Caco-2 (cell line): ENCODE measurements around the gene ZYG11B. TPM values are rescaled to one million over a fixed set of nuclear protein-coding genes. Genes with fewer than 3 reads are reported as not detected.
A peak's percentile ranks its signal among the peaks of the same experiment; 100 is the strongest.
"Not testable (repeated sequence)": the region's sequence is repeated elsewhere in the genome, so short reads cannot be mapped to it uniquely, and the experiment has no call there.

ENCODE experiments used
- BruUV-seq: library from RNA; stranded (reverse); fragments of 400-500 nt; replicated peaks from 2 replicates; lab custom pipeline; 2021; lab: Mats Ljungman, UMichigan
- CTCF ChIA-PET: fragments of 300-600 bp; sonication (Branson Sonifier 250); formaldehyde crosslinking; loops from one replicate; lab custom pipeline; 2022; ENCODE audit warnings: antibody characterized with exemption; lab: Charles Lee
- POLR2A ChIA-PET: fragments of 300-600 bp; sonication (Branson Sonifier 250); formaldehyde crosslinking; loops from one replicate; lab custom pipeline; 2022; ENCODE audit warnings: antibody characterized with exemption; lab: Charles Lee
- DNase-seq, 2 experiments: peaks; one replicate each; pipeline versions ENCODE4 v3.0.0 to v3.0.0-alpha.2; 2020 to 2022
- H3K27me3 ChIP-seq: replicated peaks from 2 replicates; pipeline ENCODE4 v1.6.0; 2011; ENCODE audit warnings: low read length; ENCODE audit not compliant: control insufficient read depth, insufficient read depth
- H3K36me3 ChIP-seq: 2 replicates; pipeline ENCODE4 v1.5.1; 2011; ENCODE audit warnings: low read length; ENCODE audit not compliant: control insufficient read depth, insufficient read depth
- H3K4me1 ChIP-seq: fragments of 250-450 bp; sonication (Bioruptor Pico); 2 replicates; pipeline ENCODE4 v1.5.1; 2020; ENCODE audit warnings: mild to moderate bottlenecking
- H3K4me3 ChIP-seq: 2 replicates; pipeline ENCODE4 v1.5.1; 2011; ENCODE audit warnings: low read depth, mild to moderate bottlenecking, control low read depth, low read length
- H3K9me3 ChIP-seq: fragments of 250-450 bp; sonication (Bioruptor Pico); 2 replicates; pipeline ENCODE4 v1.5.1; 2020; ENCODE audit warnings: mild to moderate bottlenecking, moderate library complexity
- H3K27ac Mint-ChIP-seq: one replicate; pipeline ENCODE4 v1.8.0; 2022; ENCODE audit warnings: mixed read lengths; ENCODE audit not compliant: unreplicated experiment
- H3K27me3 Mint-ChIP-seq: one replicate; pipeline ENCODE4 v1.8.0; 2022; ENCODE audit warnings: mixed read lengths; ENCODE audit not compliant: insufficient read depth, unreplicated experiment
- H3K36me3 Mint-ChIP-seq: one replicate; pipeline ENCODE4 v1.8.0; 2022; ENCODE audit warnings: mild to moderate bottlenecking, mixed read lengths; ENCODE audit not compliant: insufficient read depth, unreplicated experiment
- H3K4me1 Mint-ChIP-seq: one replicate; pipeline ENCODE4 v1.8.0; 2022; ENCODE audit warnings: low read depth, mixed read lengths; ENCODE audit not compliant: unreplicated experiment
- H3K4me3 Mint-ChIP-seq: one replicate; pipeline ENCODE4 v1.8.0; 2022; ENCODE audit warnings: mild to moderate bottlenecking, moderate library complexity, mixed read lengths; ENCODE audit not compliant: unreplicated experiment
- H3K9me3 Mint-ChIP-seq: one replicate; pipeline ENCODE4 v1.8.0; 2022; ENCODE audit warnings: mixed read lengths; ENCODE audit not compliant: unreplicated experiment
- intact Hi-C: fragments of 100-400 bp; cut with micrococcal nuclease; formaldehyde crosslinking; loops from one replicate; pipeline ENCODE4 v1.10.0; 2022; ENCODE audit not compliant: unreplicated experiment
- total RNA-seq: library from RNA; stranded (reverse); gene quantifications from 2 replicates; pipeline ENCODE4 v1.2.3, GENCODE V29; 2022
- TF ChIP-seq, protein P1 (sequence below), 2 experiments: fragments of 200-600 bp in 1 of 2; IDR thresholded peaks; 1 replicate in 1 of 2; 2 replicates in 1 of 2; pipeline versions ENCODE4 v1.5.1 to v1.8.0; 2011 to 2022; ENCODE audit warnings: antibody characterized with exemption in 1 of 2, control low read depth in 1 of 2, inconsistent platforms in 1 of 2, low read depth in 1 of 2, low read length in 1 of 2, mild to moderate bottlenecking in 1 of 2, moderate library complexity in 1 of 2; ENCODE audit not compliant: insufficient read depth in 1 of 2, severe bottlenecking in 1 of 2, unreplicated experiment in 1 of 2

The ZYG11B gene
- total RNA-seq, 1 experiment from 2014 or later: 15.8 TPM

DNA sequence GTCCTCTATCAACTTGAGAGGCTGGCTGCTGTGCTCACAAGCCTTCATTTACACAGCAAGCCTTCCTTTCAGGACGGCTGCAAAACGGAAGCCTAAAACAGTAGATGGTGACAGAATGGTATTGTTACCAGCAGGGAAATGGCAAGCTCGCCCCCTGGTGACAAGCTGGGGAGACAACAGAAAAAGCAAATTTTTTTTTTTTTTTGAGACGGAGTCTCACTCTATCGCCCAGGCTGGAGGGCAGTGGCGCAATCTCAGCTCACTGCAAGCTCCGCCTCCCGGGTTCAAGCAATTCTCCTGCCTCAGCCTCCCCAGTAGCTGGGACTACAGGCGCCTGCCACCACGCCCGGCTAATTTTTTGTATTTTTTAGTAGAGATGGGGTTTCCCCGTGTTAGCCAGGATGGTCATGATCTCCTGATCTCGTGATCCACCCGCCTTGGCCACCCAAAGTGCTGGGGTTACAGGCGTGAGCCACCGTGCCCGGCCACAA is 39.9 kb upstream of the ZYG11B start:
- H3K27me3 ChIP-seq, H3K27me3 Mint-ChIP-seq, H3K4me3 ChIP-seq, H3K9me3 ChIP-seq, H3K4me1 Mint-ChIP-seq, H3K4me1 ChIP-seq, H3K27ac Mint-ChIP-seq, BruUV-seq, H3K9me3 Mint-ChIP-seq, H3K4me3 Mint-ChIP-seq, H3K36me3 ChIP-seq: not testable (repeated sequence)
- TF ChIP-seq, protein P1, sequence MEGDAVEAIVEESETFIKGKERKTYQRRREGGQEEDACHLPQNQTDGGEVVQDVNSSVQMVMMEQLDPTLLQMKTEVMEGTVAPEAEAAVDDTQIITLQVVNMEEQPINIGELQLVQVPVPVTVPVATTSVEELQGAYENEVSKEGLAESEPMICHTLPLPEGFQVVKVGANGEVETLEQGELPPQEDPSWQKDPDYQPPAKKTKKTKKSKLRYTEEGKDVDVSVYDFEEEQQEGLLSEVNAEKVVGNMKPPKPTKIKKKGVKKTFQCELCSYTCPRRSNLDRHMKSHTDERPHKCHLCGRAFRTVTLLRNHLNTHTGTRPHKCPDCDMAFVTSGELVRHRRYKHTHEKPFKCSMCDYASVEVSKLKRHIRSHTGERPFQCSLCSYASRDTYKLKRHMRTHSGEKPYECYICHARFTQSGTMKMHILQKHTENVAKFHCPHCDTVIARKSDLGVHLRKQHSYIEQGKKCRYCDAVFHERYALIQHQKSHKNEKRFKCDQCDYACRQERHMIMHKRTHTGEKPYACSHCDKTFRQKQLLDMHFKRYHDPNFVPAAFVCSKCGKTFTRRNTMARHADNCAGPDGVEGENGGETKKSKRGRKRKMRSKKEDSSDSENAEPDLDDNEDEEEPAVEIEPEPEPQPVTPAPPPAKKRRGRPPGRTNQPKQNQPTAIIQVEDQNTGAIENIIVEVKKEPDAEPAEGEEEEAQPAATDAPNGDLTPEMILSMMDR (IDR thresholded peaks at IDR 0.05; ENCODE audit: insufficient read depth in 1 of 2, low read depth in 1 of 2, low read length in 1 of 2, severe bottlenecking in 1 of 2, unreplicated experiment in 1 of 2): peak; percentile 62 to 81
- ChIA-PET POLR2A (interaction anchor here (0.6 kb wide), 1 partner anchor 46 kb away, joined by 3 read pairs; no protein-coding TSS in a partner anchor), CTCF (interaction anchor here (0.5 to 1.5 kb wide), 8 partner anchors 8 to 282 kb away, joined by 3 to 6 read pairs (median 4); partner anchors contain the start of genes ECHDC2, ORC1, PRPF38A and ZYG11A)
- peak; percentile 45 to 66 for DNase-seq
- peaks cover 48% of the 10 kb centered on the region for H3K36me3 Mint-ChIP-seq
- intact Hi-C loops: loop anchor here (5.0 kb wide), 1 partner anchor 284 kb away; the partner anchor contains the start of genes ORC1 and PRPF38A

DNA sequence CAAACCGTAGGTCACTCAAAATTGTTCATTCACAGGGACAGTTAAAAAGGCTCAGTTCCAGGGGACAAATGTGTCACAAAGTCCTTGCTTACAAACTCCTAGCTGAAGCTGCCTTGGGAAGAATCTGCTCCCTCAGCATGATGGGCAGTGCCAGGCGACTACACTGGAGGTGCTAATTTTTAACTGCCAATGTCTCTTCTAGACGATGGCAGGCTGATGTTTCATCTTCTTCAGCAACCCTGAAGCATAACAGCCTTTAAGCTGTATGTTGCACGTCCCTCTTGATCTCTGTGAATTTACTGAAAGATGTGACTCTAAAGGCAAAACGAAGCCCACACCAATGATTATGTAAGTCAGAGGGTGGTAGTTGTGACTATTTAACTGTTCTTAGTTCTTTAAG is 39.4 kb upstream of the ZYG11B start:
- BruUV-seq: no TSS peak
- CTCF ChIA-PET: interaction anchor here (0.5 to 1.5 kb wide), 7 partner anchors 9 to 283 kb away, joined by 3 to 6 read pairs (median 4); partner anchors contain the start of genes ECHDC2, ORC1 and PRPF38A
- Mint-ChIP-seq H3K36me3 (peaks cover 53% of the 10 kb centered on the region), H3K9me3 (no peaks in the 10 kb centered on the region), H3K4me1 (no peaks in the 10 kb centered on the region), H3K27ac (no peak overlapping the region), H3K27me3 (no peaks in the 10 kb centered on the region), H3K4me3 (no peak overlapping the region)
- no peaks in the 10 kb centered on the region for H3K9me3 ChIP-seq
- no peaks in the 10 kb centered on the region for H3K27me3 ChIP-seq
- no peaks in the 10 kb centered on the region for H3K4me1 ChIP-seq
- no peak for DNase-seq
- H3K4me3 ChIP-seq: no peak overlapping the region
- TF ChIP-seq, protein P1 (IDR thresholded peaks at IDR 0.05; ENCODE audit: insufficient read depth in 1 of 2, low read depth in 1 of 2, low read length in 1 of 2, severe bottlenecking in 1 of 2, unreplicated experiment in 1 of 2): no peak
- intact Hi-C loops: loop anchor here (5.0 kb wide), 1 partner anchor 285 kb away; the partner anchor contains the start of genes ORC1 and PRPF38A
- no peaks in the 10 kb centered on the region; the same call in 1 of the 2 replicates for H3K36me3 ChIP-seq
- POLR2A ChIA-PET: interaction anchor here (0.6 kb wide), 1 partner anchor 46 kb away, joined by 3 read pairs; no protein-coding TSS in a partner anchor

DNA sequence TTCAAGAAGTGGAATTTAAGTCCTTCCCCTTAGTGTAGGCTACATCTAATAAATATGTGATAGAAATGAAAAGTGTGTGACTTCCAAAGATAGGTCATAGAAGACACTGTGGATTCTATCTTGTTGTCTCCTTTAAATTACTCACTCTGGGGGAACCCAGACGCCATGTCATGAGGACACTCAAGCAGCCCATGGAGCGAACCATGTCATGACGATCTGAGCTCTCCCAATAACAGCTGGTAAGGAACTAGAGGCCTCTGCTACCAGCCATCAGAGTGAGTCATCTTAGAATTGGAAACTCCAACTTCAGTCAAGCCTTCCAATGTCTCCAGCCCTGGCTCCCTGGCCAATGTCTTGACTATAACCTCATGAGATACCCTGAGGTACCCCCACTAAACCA is 34.4 kb upstream of the ZYG11B start:
- Mint-ChIP-seq H3K4me1 (no peaks in the 10 kb centered on the region), H3K27ac (no peak overlapping the region), H3K36me3 (peaks cover 71% of the 10 kb centered on the region), H3K4me3 (no peak overlapping the region), H3K27me3 (no peaks in the 10 kb centered on the region), H3K9me3 (no peaks in the 10 kb centered on the region)
- Histone ChIP-seq H3K36me3 (peaks cover 2% of the 10 kb centered on the region), H3K27me3 (no peaks in the 10 kb centered on the region), H3K9me3 (no peaks in the 10 kb centered on the region), H3K4me1 (no peaks in the 10 kb centered on the region), H3K4me3 (no peak overlapping the region)
- TF ChIP-seq, protein P1 (IDR thresholded peaks at IDR 0.05; ENCODE audit: insufficient read depth in 1 of 2, low read depth in 1 of 2, low read length in 1 of 2, severe bottlenecking in 1 of 2, unreplicated experiment in 1 of 2): no peak
- POLR2A ChIA-PET: no interaction called here
- DNase-seq: no peak
- CTCF ChIA-PET: interaction anchor here (0.6 kb wide), 1 partner anchor 498 kb away, joined by 5 read pairs; no protein-coding TSS in a partner anchor
- intact Hi-C loops: no loop called here
- no TSS peak for BruUV-seq
